MM.1S (cell line): ENCODE data around the gene SUFU.

Experiments used
- DNase-seq: peaks from one replicate; pipeline ENCODE4 v3.0.0-alpha.2; 2015
- H2AFZ ChIP-seq: fragments of 300-600 bp; sonication (generic); 2 replicates; pipeline ENCODE4 v1.6.0; 2016; ENCODE audit warnings: antibody characterized with exemption, low read length
- H3F3A ChIP-seq: fragments of 300-600 bp; sonication (generic); 2 replicates; pipeline ENCODE4 v1.6.1; 2016; ENCODE audit warnings: mild to moderate bottlenecking, antibody characterized with exemption, low read length, moderate library complexity, mixed read lengths; ENCODE audit not compliant: insufficient read depth
- H3K27ac ChIP-seq: fragments of 300-600 bp; sonication (generic); 2 replicates; pipeline ENCODE4 v1.5.1; 2016; ENCODE audit warnings: mild to moderate bottlenecking, low read length
- H3K27me3 ChIP-seq: fragments of 300-600 bp; sonication (generic); replicated peaks from 2 replicates; pipeline ENCODE4 v1.6.0; 2016; ENCODE audit warnings: low read length; ENCODE audit not compliant: insufficient read depth
- H3K36me3 ChIP-seq: fragments of 300-600 bp; sonication (generic); replicated peaks from 2 replicates; pipeline ENCODE4 v1.6.1; 2016; ENCODE audit warnings: mild to moderate bottlenecking, low read length, mixed read lengths; ENCODE audit not compliant: insufficient read depth
- H3K4me1 ChIP-seq: fragments of 300-600 bp; sonication (generic); 2 replicates; pipeline ENCODE4 v1.6.1; 2016; ENCODE audit warnings: low read length, mixed read lengths
- H3K4me2 ChIP-seq: fragments of 300-600 bp; sonication (generic); 2 replicates; pipeline ENCODE4 v1.6.0; 2016; ENCODE audit warnings: low read depth, low read length
- H3K4me3 ChIP-seq: fragments of 300-600 bp; sonication (generic); 2 replicates; pipeline ENCODE4 v1.5.1; 2016; ENCODE audit warnings: low read length, mixed read lengths
- H3K79me2 ChIP-seq: fragments of 300-600 bp; sonication (generic); 2 replicates; pipeline ENCODE4 v1.6.1; 2016; ENCODE audit warnings: mixed run types, low read length, mixed read lengths
- H3K9ac ChIP-seq: fragments of 300-600 bp; sonication (generic); 2 replicates; pipeline ENCODE4 v1.6.1; 2016; ENCODE audit warnings: low read length, mixed read lengths
- H3K9me2 ChIP-seq: fragments of 300-600 bp; sonication (generic); replicated peaks from 2 replicates; pipeline ENCODE4 v1.6.1; 2016; ENCODE audit warnings: mild to moderate bottlenecking, low read length, mixed read lengths; ENCODE audit not compliant: insufficient read depth
- H3K9me3 ChIP-seq: fragments of 300-600 bp; sonication (generic); replicated peaks from 2 replicates; pipeline ENCODE4 v1.6.1; 2016; ENCODE audit warnings: mild to moderate bottlenecking, low read length, mixed read lengths; ENCODE audit not compliant: insufficient read depth
- H4K20me1 ChIP-seq: fragments of 300-600 bp; sonication (generic); 2 replicates; pipeline ENCODE4 v1.6.1; 2016; ENCODE audit warnings: mild to moderate bottlenecking, low read length, moderate library complexity, mixed read lengths; ENCODE audit not compliant: insufficient read depth
- CTCF ChIP-seq: fragments of 300-600 bp; sonication (generic); IDR thresholded peaks from 2 replicates; pipeline ENCODE4 v1.5.1; 2016; ENCODE audit warnings: antibody characterized with exemption, low read length, mixed read lengths
- EZH2 ChIP-seq: fragments of 300-600 bp; sonication (generic); optimal IDR thresholded peaks from 2 replicates; pipeline ENCODE3; 2017; ENCODE audit warnings: low read depth, mild to moderate bottlenecking, antibody characterized with exemption, low read length, mixed read lengths
- EZH2phosphoT487 ChIP-seq: fragments of 300-600 bp; sonication (generic); IDR thresholded peaks from 2 replicates; pipeline ENCODE4 v1.6.1; 2018; ENCODE audit warnings: antibody characterized with exemption, low read length

SUFU gene

GRCh38 chr10:102491136-102491535, 12.6 kb upstream of the SUFU start:
- DNase-seq: no peak
- H2AFZ ChIP-seq: no peak overlapping the region
- H3K9me2 ChIP-seq: no peaks in the 10 kb centered on the region
- H3F3A ChIP-seq: 0 out of 2 replicates have a peak, but pooled peaks cover 3% of the 10 kb centered on the region
- H3K36me3 ChIP-seq: no peaks in the 10 kb centered on the region
- H4K20me1 ChIP-seq: no peaks in the 10 kb centered on the region
- H3K4me3 ChIP-seq: no peak overlapping the region
- no peak overlapping the region for H3K9ac ChIP-seq
- TF ChIP-seq EZH2phosphoT487 (no peak), CTCF (no peak), EZH2 (no peak)
- H3K27ac ChIP-seq: no peak overlapping the region
- H3K27me3 ChIP-seq: no peaks in the 10 kb centered on the region
- H3K9me3 ChIP-seq: no peaks in the 10 kb centered on the region
- H3K79me2 ChIP-seq: peaks cover 50% of the 10 kb centered on the region
- no peak overlapping the region for H3K4me2 ChIP-seq
- no peaks in the 10 kb centered on the region for H3K4me1 ChIP-seq

GRCh38 chr10:102492344-102492939, 11.3 kb upstream of the SUFU start:
- H3K79me2 ChIP-seq: peaks cover 63% of the 10 kb centered on the region
- DNase-seq: no peak
- no peaks in the 10 kb centered on the region for H3K9me2 ChIP-seq
- no peak overlapping the region for H3K4me2 ChIP-seq
- no peaks in the 10 kb centered on the region for H3F3A ChIP-seq
- H3K4me3 ChIP-seq: no peak overlapping the region
- no peaks in the 10 kb centered on the region for H3K4me1 ChIP-seq
- no peak overlapping the region for H2AFZ ChIP-seq
- no peaks in the 10 kb centered on the region for H4K20me1 ChIP-seq
- no peaks in the 10 kb centered on the region for H3K36me3 ChIP-seq
- no peaks in the 10 kb centered on the region for H3K27me3 ChIP-seq
- no peaks in the 10 kb centered on the region for H3K9me3 ChIP-seq
- H3K27ac ChIP-seq: no peak overlapping the region
- TF ChIP-seq CTCF: no peak
- TF ChIP-seq EZH2: no peak
- no peak overlapping the region for H3K9ac ChIP-seq

- Histone ChIP-seq H3F3A (no peaks in the 10 kb centered on the region), H3K9ac (no peak overlapping the region), H3K36me3 (no peaks in the 10 kb centered on the region), H3K27me3 (no peaks in the 10 kb centered on the region), H4K20me1 (no peaks in the 10 kb centered on the region), H3K79me2 (peaks cover 68% of the 10 kb centered on the region), H3K4me2 (no peak overlapping the region), H3K9me2 (no peaks in the 10 kb centered on the region), H3K9me3 (no peaks in the 10 kb centered on the region), H2AFZ (no peak overlapping the region), H3K27ac (no peak overlapping the region), H3K4me3 (no peak overlapping the region), H3K4me1 (no peaks in the 10 kb centered on the region)
- no peak for DNase-seq
- TF ChIP-seq EZH2: no peak
- TF ChIP-seq EZH2phosphoT487: no peak
- no peak for TF ChIP-seq CTCF
These were observed 10.8 kb upstream of the SUFU start for GRCh38 chr10:102492983-102493382.
